PFSK-1 (cell line): ENCODE results near the gene TRMT61A.

Experiments used
- REST ChIP-seq, 2 experiments: IDR thresholded peaks; 2 replicates each; pipeline versions ENCODE4 v1.6.1 to v1.8.0; 2011 to 2012; ENCODE audit warnings: low read depth in 2 of 2, low read length in 2 of 2, control low read depth in 1 of 2, inconsistent platforms in 1 of 2, mild to moderate bottlenecking in 1 of 2, moderate library complexity in 1 of 2; ENCODE audit not compliant: insufficient read depth in 1 of 2
- TAF1 ChIP-seq: IDR thresholded peaks from 2 replicates; pipeline ENCODE4 v1.6.1; 2012; ENCODE audit warnings: low read length, control low read depth, borderline replicate concordance; ENCODE audit not compliant: insufficient read depth

GRCh38 chr14:103578401-103579075 lies 49.5 kb downstream of the TRMT61A start:
- TF ChIP-seq REST (IDR thresholded peaks at IDR 0.05; ENCODE audit: insufficient read depth in 1 of 2, low read depth in 2 of 2, low read length in 2 of 2): no peak
- no peak for TF ChIP-seq TAF1
